HUES64 (cell line): ENCODE measurements around the gene MYO1D.

Experiments used
- H3K27ac ChIP-seq: 2 replicates; pipeline ENCODE4 v1.7.0; 2013; ENCODE audit warnings: low read depth, low read length, inconsistent platforms
- H3K27me3 ChIP-seq: 2 replicates; pipeline ENCODE4 v1.6.1; 2013; ENCODE audit warnings: mild to moderate bottlenecking, low read length; ENCODE audit not compliant: insufficient read depth
- H3K36me3 ChIP-seq: 2 replicates; pipeline ENCODE4 v1.6.1; 2013; ENCODE audit warnings: mild to moderate bottlenecking, low read length; ENCODE audit not compliant: insufficient read depth
- H3K4me1 ChIP-seq: 2 replicates; pipeline ENCODE4 v1.6.1; 2013; ENCODE audit warnings: mild to moderate bottlenecking, low read length, moderate library complexity; ENCODE audit not compliant: insufficient read depth
- H3K4me3 ChIP-seq: 2 replicates; pipeline ENCODE4 v1.5.1; 2013; ENCODE audit warnings: mild to moderate bottlenecking, low read length, moderate library complexity
- H3K9ac ChIP-seq: 2 replicates; pipeline ENCODE4 v1.6.1; 2013; ENCODE audit warnings: mild to moderate bottlenecking, low read depth, low read length
- H3K9me3 ChIP-seq: 2 replicates; pipeline ENCODE4 v1.6.1; 2013; ENCODE audit warnings: low read depth, low read length; ENCODE audit not compliant: insufficient read depth
- WGBS: fragments of 150-250, 120-280 bp; methylation state at CpG from one replicate; pipeline ENCODE4 v1.1.7; 2013; ENCODE audit warnings: missing lambda C conversion rate; 5-methylcytosine and 5-hydroxymethylcytosine counted together

Gene MYO1D

DNA sequence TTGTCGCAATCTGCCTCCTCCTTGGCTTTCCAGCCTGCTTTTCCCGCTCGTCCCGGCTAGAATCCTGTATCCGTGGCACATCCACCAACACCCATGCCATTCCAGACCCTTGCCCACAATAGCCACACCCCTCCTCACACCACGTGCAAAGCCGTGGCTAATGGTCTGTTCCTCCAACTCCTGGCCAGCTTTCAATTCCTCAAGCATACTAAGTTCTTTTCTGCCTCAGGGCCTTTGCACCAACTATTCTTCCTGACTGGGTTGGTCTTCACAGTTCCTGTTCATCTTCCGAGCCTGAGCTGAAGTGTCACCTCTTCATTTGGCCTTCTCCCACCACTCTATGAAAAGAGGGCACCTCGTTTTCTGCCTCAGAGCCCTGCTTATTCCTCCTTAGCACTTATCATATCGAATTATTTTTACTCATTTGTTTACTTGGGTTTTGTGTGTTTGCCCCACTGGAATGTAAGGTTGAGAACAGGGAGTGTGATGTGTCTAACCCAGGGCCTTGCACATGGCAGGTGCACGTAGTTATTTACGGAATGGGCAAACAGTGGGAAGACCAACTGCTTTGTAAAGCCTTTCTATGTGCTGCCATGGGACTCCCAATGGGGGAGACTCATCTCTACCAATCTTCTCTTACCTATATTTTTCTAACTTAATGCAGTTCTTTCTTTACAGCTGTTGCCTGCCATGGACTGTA is 321.2 kb downstream of the MYO1D start:
- WGBS, result 95% methylated on average over 12 of the region's 12 CpGs
- no peak overlapping the region for H3K9ac ChIP-seq
- no peaks in the 10 kb centered on the region for H3K36me3 ChIP-seq
- no peaks in the 10 kb centered on the region for H3K9me3 ChIP-seq
- H3K4me1 ChIP-seq, result no peaks in the 10 kb centered on the region
- H3K27ac ChIP-seq, result no peak overlapping the region
- no peaks in the 10 kb centered on the region for H3K27me3 ChIP-seq
- no peak overlapping the region for H3K4me3 ChIP-seq

GRCh38 chr17:32553168-32553567 is 323.8 kb downstream of the MYO1D start:
- Histone ChIP-seq H3K9ac (no peak overlapping the region), H3K4me3 (no peak overlapping the region), H3K27ac (no peak overlapping the region), H3K27me3 (no peaks in the 10 kb centered on the region), H3K9me3 (no peaks in the 10 kb centered on the region), H3K4me1 (no peaks in the 10 kb centered on the region), H3K36me3 (no peaks in the 10 kb centered on the region)
- WGBS, result 89% methylated on average over 3 of the region's 3 CpGs

GRCh38 chr17:32552280-32552679 is 324.6 kb downstream of the MYO1D start:
- H3K36me3 ChIP-seq, result no peaks in the 10 kb centered on the region
- H3K4me3 ChIP-seq, result no peak overlapping the region
- H3K27ac ChIP-seq, result no peak overlapping the region
- H3K9ac ChIP-seq, result no peak overlapping the region
- no peaks in the 10 kb centered on the region for H3K4me1 ChIP-seq
- no peaks in the 10 kb centered on the region for H3K9me3 ChIP-seq
- H3K27me3 ChIP-seq, result no peaks in the 10 kb centered on the region

- H3K4me1 ChIP-seq, result no peaks in the 10 kb centered on the region; the same call in 1 of the 2 replicates
- H3K36me3 ChIP-seq, result no peaks in the 10 kb centered on the region
- H3K9me3 ChIP-seq, result no peaks in the 10 kb centered on the region
- no peak overlapping the region for H3K4me3 ChIP-seq
- no peak overlapping the region for H3K27ac ChIP-seq
- no peak overlapping the region for H3K9ac ChIP-seq
- 91% methylated on average over 8 of the region's 8 CpGs for WGBS
- H3K27me3 ChIP-seq, result no peaks in the 10 kb centered on the region
Observed at GRCh38 chr17:32551186-32551955, 325.6 kb downstream of the MYO1D start.

GRCh38 chr17:32549559-32549958 is 327.4 kb downstream of the MYO1D start:
- H3K36me3 ChIP-seq, result no peaks in the 10 kb centered on the region
- H3K27ac ChIP-seq, result no peak overlapping the region
- no peaks in the 10 kb centered on the region for H3K9me3 ChIP-seq
- no peaks in the 10 kb centered on the region for H3K27me3 ChIP-seq
- peaks cover 13% of the 10 kb centered on the region for H3K4me1 ChIP-seq
- WGBS, result 79% methylated on average over 1 of the region's 3 CpGs
- H3K4me3 ChIP-seq, result no peak overlapping the region
- no peak overlapping the region for H3K9ac ChIP-seq

- Histone ChIP-seq H3K9me3 (no peaks in the 10 kb centered on the region), H3K9ac (no peak overlapping the region), H3K4me3 (no peak overlapping the region), H3K4me1 (peaks cover 26% of the 10 kb centered on the region), H3K27ac (0 out of 2 replicates have a peak overlapping the region, but pooled peaks have one; percentile 4), H3K36me3 (no peaks in the 10 kb centered on the region), H3K27me3 (no peaks in the 10 kb centered on the region)
- 10% methylated on average over 8 of the region's 8 CpGs for WGBS
Observed at GRCh38 chr17:32546031-32546444, 330.9 kb downstream of the MYO1D start.

DNA sequence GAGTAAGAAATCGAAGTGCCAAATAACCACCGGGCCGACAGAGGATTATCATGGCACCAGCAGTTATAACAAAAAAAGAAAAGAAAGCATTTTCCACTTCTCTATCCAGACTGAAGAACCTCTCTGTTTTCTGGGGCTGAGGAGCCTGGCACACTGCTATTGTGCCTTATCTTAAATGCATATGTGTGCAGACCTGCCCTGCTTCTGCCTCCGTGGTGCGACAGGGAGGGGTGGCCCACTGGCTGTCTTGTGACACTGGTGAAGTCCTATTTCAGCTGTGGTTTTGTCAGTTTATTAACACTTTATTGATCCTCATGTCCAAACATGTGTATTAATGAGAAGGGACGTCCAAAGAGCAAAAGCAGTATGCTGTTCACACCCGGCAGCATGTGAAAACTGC is 334.7 kb downstream of the MYO1D start:
- Histone ChIP-seq H3K36me3 (no peaks in the 10 kb centered on the region), H3K4me3 (no peak overlapping the region), H3K9ac (no peak overlapping the region), H3K27me3 (no peaks in the 10 kb centered on the region), H3K9me3 (no peaks in the 10 kb centered on the region), H3K27ac (no peak overlapping the region), H3K4me1 (peaks cover 26% of the 10 kb centered on the region)
- 65% methylated on average over 7 of the region's 7 CpGs for WGBS

- Histone ChIP-seq H3K27me3 (no peaks in the 10 kb centered on the region), H3K4me3 (no peak overlapping the region), H3K9me3 (no peaks in the 10 kb centered on the region), H3K4me1 (peaks cover 29% of the 10 kb centered on the region), H3K36me3 (no peaks in the 10 kb centered on the region), H3K9ac (no peak overlapping the region), H3K27ac (no peak overlapping the region)
- 37% methylated on average over 5 of the region's 5 CpGs for WGBS
Observed at GRCh38 chr17:32541640-32542039, 335.3 kb downstream of the MYO1D start.

DNA sequence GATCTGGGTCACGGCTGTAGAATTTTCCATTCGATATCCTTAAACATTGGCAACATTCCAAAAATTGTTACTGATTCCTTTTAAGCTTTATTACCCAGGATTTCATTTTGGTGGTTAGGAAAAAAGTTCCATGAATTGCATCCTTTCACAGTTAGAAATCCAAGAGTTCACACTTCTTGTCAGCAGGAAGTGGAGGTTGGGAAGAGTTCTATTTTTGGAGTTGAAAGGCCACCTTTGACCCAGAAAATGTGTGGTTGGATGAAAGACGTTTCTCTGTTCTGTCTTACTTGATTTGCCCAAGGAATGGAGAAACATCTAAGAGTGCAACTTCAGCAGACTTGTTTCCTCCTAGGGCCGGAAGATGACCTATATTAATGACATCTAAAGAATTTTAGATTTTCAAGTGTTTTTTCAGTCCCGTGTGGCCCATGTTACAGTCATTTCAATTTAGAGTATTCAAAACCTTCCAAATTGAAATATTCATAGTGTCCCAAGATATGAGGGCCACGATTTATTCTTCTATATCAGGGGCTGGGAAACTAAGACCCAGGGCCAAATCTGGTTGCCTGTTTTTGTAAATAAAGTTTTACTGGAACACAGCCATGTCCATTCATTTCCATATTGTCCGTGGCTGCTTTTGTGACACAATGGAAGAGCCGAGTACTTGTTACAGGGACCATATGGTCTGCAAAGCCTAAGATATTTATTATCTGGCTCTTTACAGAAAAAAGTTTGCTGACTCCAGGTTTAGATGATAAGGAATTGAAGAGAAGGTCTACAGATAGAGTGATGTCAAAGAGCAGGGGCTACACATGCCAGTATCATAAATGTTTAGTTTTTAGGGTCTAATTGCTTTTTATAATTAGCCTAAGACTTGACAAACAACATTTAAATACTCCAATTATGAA is 339.9 kb downstream of the MYO1D start:
- Histone ChIP-seq H3K36me3 (no peaks in the 10 kb centered on the region), H3K9ac (no peak overlapping the region), H3K27ac (no peak overlapping the region), H3K4me3 (no peak overlapping the region), H3K9me3 (no peaks in the 10 kb centered on the region), H3K4me1 (peaks cover 12% of the 10 kb centered on the region; the same call in 1 of the 2 replicates), H3K27me3 (no peaks in the 10 kb centered on the region)
- 84% methylated on average over 6 of the region's 8 CpGs for WGBS

DNA sequence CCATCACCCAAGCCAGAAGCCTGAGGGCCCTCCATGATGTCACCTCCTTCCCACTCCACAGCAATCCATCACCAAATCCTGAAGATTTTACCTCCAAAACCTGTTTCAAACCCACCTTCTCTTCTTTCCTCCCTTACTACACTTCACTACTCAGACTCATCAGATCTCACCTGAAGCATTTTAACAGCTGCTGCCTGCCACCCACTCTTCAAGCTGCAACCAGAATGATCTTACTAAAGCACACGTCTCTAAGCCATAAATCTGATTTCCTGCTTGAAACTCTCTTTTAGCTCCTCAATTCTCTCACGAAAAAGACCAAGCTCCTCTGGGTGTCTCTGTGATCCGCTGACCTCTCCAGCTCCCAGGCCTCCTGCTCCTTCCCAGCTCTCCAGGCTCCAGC is 343.6 kb downstream of the MYO1D start:
- H3K27me3 ChIP-seq, result no peaks in the 10 kb centered on the region
- H3K9me3 ChIP-seq, result no peaks in the 10 kb centered on the region
- H3K27ac ChIP-seq, result no peak overlapping the region
- no peaks in the 10 kb centered on the region for H3K36me3 ChIP-seq
- H3K4me3 ChIP-seq, result no peak overlapping the region
- H3K9ac ChIP-seq, result no peak overlapping the region
- 0 out of 2 replicates have a peak, but pooled peaks cover 2% of the 10 kb centered on the region for H3K4me1 ChIP-seq
- WGBS, result 85% methylated on average over 3 of the region's 3 CpGs

DNA sequence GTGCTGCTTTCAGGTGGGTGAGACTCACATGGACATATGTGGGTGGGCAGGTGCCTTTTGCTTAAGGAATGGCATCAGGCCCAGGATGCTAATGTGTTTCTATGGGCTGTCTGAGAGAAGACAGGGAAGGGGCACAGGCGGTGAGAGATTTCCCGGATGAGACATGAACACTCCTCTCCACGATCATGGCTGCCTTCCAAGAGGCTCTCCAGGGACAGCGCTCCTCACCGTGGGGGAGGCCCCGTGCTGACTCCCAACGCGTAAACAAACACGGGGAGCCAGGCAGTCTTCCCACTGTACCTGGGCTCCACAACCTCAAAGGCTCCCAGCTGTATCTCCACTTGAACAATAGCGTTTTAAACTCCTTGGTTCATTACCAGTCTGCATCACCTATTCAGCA is 347.3 kb downstream of the MYO1D start:
- no peak overlapping the region for H3K9ac ChIP-seq
- no peak overlapping the region for H3K27ac ChIP-seq
- H3K9me3 ChIP-seq, result no peaks in the 10 kb centered on the region
- 86% methylated on average over 10 of the region's 10 CpGs for WGBS
- H3K4me1 ChIP-seq, result no peaks in the 10 kb centered on the region
- H3K27me3 ChIP-seq, result no peaks in the 10 kb centered on the region
- H3K36me3 ChIP-seq, result no peaks in the 10 kb centered on the region
- no peak overlapping the region for H3K4me3 ChIP-seq
